ENCODE results near the gene UBA3.

The UBA3 gene

GRCh38 chr3:69016102-69016501, 64.1 kb downstream of the UBA3 start:
- TF ChIP-seq CTCF (IDR thresholded peaks at IDR 0.05; ENCODE audit: low read depth, low read length, missing control alignments): no peak
- DNase-seq (ENCODE audit: extremely low read depth, low read depth): no peak
- no peak overlapping the region for H3K4me3 ChIP-seq (replicated peaks; ENCODE audit: low read depth, low read length)

GRCh38 chr3:69014022-69014580, 66.1 kb downstream of the UBA3 start:
- H3K4me3 ChIP-seq (replicated peaks; ENCODE audit: low read depth, low read length): peak overlapping the region; percentile 60
- DNase-seq (ENCODE audit: extremely low read depth, low read depth): no peak
- TF ChIP-seq CTCF (IDR thresholded peaks at IDR 0.05; ENCODE audit: low read depth, low read length, missing control alignments): no peak

- H3K4me3 ChIP-seq (replicated peaks; ENCODE audit: low read depth, low read length): peak within 1 kb of the TSS; percentile 60
- no peak for DNase-seq (ENCODE audit: extremely low read depth, low read depth)
- TF ChIP-seq CTCF (IDR thresholded peaks at IDR 0.05; ENCODE audit: low read depth, low read length, missing control alignments): peak; percentile 62
Observed at GRCh38 chr3:69013253-69014021, 66.7 kb downstream of the UBA3 start, which contains the start of gene EOGT. TSS of gene EOGT (minus strand) at chr3:69013684. CDS start at chr3:69009846, 3,838 bp downstream.

GRCh38 chr3:69012800-69013252, 67.3 kb downstream of the UBA3 start:
- peak overlapping the region; percentile 60 for H3K4me3 ChIP-seq (replicated peaks; ENCODE audit: low read depth, low read length)
- no peak for DNase-seq (ENCODE audit: extremely low read depth, low read depth)
- TF ChIP-seq CTCF (IDR thresholded peaks at IDR 0.05; ENCODE audit: low read depth, low read length, missing control alignments): no peak

- H3K4me3 ChIP-seq (replicated peaks; ENCODE audit: low read depth, low read length): peak overlapping the region; percentile 60
- DNase-seq (ENCODE audit: extremely low read depth, low read depth): peak; percentile 63
- TF ChIP-seq CTCF (IDR thresholded peaks at IDR 0.05; ENCODE audit: low read depth, low read length, missing control alignments): no peak
Observed at GRCh38 chr3:69012100-69012799, 67.9 kb downstream of the UBA3 start.

GRCh38 chr3:69011096-69011730, 69.0 kb downstream of the UBA3 start:
- no peak for TF ChIP-seq CTCF (IDR thresholded peaks at IDR 0.05; ENCODE audit: low read depth, low read length, missing control alignments)
- no peak for DNase-seq (ENCODE audit: extremely low read depth, low read depth)
- H3K4me3 ChIP-seq (replicated peaks; ENCODE audit: low read depth, low read length): no peak overlapping the region

Data from HFF-Myc (cell line).